Epithelial cell of esophagus (primary cell): ENCODE measurements around the gene AMDHD1.

Experiments
- DNase-seq: peaks from one replicate; pipeline ENCODE4 v3.0.0; 2010; ENCODE audit warnings: low read depth
- H3K4me3 ChIP-seq: 2 replicates; pipeline ENCODE4 v1.5.1; 2011; ENCODE audit warnings: mild to moderate bottlenecking, low read length, control low read depth
- TF ChIP-seq, protein P1 (sequence below): IDR thresholded peaks from 2 replicates; pipeline ENCODE4 v1.5.1; 2011; ENCODE audit warnings: low read depth, mild to moderate bottlenecking, low read length, control low read depth, inconsistent platforms; ENCODE audit not compliant: insufficient read depth; ENCODE audit errors: missing control alignments

The AMDHD1 gene

DNA sequence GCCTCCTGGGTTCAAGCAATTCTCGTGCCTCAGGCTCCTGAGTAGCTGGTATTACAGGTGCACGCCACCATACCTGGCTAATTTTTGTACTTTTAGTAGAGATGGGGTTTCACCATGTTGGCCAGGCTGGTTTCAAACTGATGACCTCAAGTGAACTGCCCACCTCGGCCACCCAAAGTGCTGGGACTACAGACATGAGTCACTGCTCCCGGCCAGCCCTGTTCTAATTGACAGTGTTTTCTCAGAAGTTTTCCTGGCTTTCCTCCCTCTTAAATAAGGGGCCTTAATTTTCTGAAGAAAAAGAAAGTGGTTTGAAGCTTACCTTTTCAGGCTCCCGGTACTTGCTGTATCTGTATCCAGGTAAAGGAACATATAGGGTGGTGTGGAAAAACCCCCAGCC, 51.3 kb downstream of the AMDHD1 start:
- TF ChIP-seq, protein P1, sequence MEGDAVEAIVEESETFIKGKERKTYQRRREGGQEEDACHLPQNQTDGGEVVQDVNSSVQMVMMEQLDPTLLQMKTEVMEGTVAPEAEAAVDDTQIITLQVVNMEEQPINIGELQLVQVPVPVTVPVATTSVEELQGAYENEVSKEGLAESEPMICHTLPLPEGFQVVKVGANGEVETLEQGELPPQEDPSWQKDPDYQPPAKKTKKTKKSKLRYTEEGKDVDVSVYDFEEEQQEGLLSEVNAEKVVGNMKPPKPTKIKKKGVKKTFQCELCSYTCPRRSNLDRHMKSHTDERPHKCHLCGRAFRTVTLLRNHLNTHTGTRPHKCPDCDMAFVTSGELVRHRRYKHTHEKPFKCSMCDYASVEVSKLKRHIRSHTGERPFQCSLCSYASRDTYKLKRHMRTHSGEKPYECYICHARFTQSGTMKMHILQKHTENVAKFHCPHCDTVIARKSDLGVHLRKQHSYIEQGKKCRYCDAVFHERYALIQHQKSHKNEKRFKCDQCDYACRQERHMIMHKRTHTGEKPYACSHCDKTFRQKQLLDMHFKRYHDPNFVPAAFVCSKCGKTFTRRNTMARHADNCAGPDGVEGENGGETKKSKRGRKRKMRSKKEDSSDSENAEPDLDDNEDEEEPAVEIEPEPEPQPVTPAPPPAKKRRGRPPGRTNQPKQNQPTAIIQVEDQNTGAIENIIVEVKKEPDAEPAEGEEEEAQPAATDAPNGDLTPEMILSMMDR, result no peak
- no peak overlapping the region for H3K4me3 ChIP-seq

GRCh38 chr12:95995238-95996031, 52.3 kb downstream of the AMDHD1 start:
- no peak for DNase-seq

More for the DNA sequence above, 51.3 kb downstream of the AMDHD1 start:
- no peak for DNase-seq

GRCh38 chr12:95996034-95996658, 53.0 kb downstream of the AMDHD1 start, which contains the start of gene HAL:
HAL (minus strand) TSS chr12:95996344; CDS start chr12:95995910, 434 bp downstream.
- H3K4me3 ChIP-seq, result no peak within 1 kb of the TSS
- DNase-seq, result peak; percentile 40
- TF ChIP-seq, protein P1, result no peak

More at GRCh38 chr12:95995238-95996031, 52.3 kb downstream of the AMDHD1 start:
- TF ChIP-seq, protein P1, result no peak
- H3K4me3 ChIP-seq, result no peak overlapping the region

DNA sequence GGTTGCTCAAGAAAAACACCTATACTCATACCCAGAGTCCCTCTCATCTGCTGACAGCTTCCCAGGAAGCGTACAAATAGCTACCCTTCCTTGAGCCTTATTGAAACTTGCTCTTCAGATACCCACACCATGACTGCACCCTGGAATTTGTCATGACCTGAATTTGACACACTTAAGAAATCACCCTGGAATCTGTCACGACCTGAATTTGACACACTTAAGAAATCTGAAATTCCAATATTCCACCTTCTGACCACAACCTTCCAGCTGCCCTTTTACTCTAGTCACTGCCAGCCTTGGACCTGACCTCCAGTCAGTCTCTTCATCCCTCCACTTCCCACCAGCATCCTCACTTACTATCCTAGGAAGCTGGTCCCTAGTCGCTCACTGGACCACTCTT, 54.1 kb downstream of the AMDHD1 start:
- H3K4me3 ChIP-seq, result no peak overlapping the region
- TF ChIP-seq, protein P1, result no peak
- peak; percentile 9 for DNase-seq

DNA sequence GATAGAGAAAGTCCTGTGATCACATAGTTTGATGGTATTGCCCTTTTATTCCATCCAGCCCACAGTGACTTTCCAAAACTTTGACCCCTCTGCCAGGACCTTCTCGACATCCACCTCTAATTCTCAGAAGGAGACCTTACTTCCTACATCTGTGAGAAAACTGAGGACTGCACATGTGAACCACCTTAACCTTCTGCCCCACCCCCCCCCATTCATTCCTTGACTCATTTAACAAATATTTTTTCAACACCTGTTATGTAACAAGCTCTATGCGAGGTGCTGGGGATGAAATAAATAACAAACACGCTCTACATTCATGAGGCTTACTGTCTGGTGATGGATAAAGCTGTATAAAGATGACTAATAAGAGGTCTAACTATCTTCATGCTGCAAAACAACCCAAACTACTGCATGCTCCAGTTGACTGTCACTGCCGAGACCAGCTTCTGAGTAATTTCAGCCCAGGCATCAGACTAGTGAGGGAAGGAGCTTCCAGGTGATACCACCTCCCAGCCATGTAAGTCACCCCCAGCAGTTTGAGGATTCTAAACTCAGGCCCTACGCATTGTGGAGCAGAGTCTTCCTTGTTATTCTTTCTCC, 54.9 kb downstream of the AMDHD1 start:
- no peak overlapping the region for H3K4me3 ChIP-seq

GRCh38 chr12:95998611-95999286, 55.6 kb downstream of the AMDHD1 start:
- peak; percentile 67 for DNase-seq
- H3K4me3 ChIP-seq, result no peak overlapping the region
- TF ChIP-seq, protein P1, result peak; percentile 74

More for the DNA sequence above, 54.9 kb downstream of the AMDHD1 start:
- peak; percentile 41 for DNase-seq
- TF ChIP-seq, protein P1, result no peak
